Measurements from ENCODE around the gene LIMK1. TPM values are rescaled to one million over a fixed set of nuclear protein-coding genes. Genes with fewer than 3 reads are reported as not detected.

The LIMK1 gene
- total and polyA plus RNA-seq, 2 experiments from 2014 or later: 13.0 to 96.5 TPM

DNA sequence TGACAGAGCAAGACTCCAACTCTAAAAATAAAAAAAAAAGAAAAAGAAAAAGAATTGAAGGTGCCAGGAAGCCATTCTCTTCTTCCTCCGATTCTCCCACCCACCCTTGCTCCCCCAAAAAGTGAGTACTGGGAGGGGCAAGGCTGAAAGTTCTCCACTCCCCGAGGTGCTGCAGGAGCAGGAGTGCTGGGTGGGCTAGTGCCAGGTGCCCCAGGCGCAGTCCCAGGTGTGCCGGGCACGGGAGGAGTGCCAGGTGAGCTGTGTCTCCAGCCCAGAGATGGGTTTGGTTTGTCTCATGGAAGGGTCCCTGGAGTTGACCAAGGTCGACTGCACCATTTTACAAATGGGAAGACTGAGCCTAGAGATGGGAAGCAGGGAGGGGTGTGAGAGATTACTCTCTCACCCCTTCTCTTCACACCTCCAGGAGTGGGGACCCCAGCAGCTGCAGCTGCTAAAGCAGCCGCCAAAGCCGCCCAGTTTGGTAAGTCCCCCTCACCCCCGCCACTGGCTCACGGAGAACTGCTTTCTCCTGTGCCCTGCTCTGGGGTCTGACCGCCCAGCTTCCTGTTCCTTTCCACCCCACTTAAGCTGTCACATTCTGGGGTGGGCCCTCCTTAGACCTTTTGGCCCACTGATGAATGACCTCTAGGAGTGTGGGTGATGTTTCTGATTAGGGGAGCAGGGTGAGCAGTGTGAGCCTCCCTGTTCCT is 26.2 kb upstream of the LIMK1 start (continued):
- TF ChIP-seq ZNF462 (CRISPR knock-in tag; IDR thresholded peaks at IDR 0.05) (no peak), ZNF331 (CRISPR knock-in tag; IDR thresholded peaks at IDR 0.05; ENCODE audit: low read depth) (no peak)

DNA sequence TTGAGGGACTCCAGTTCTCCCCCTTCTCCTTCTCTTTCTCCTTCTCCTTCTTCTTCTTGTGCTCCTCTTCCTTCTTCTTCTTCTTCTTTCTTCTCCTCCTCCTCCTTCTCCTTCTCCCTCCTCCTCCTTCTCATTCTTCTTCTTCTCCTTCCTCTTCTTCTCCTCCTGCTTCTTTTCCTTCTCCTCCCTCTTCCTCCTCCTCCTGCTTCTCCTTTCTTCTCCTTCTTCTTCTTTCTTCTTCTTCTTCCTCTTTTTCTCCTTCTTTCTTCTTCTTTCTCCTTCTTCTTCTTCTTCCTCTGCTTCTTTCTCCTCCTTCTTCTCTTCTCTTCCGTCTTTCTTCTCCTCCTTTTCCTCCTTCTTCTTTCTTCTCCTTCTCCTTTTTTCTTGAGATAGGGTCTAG is 25.6 kb upstream of the LIMK1 start:
- Histone ChIP-seq H3K36me3 (ENCODE audit: insufficient read depth) (no peaks in the 10 kb centered on the region), H3K27ac (ENCODE audit: low read depth) (no peak overlapping the region), H3K4me1 (ENCODE audit: insufficient read depth) (no peaks in the 10 kb centered on the region), H2AFZ (no peak overlapping the region), H4K20me1 (replicated peaks; ENCODE audit: insufficient read depth) (no peaks in the 10 kb centered on the region), H3K4me3 (no peak overlapping the region), H3K79me2 (replicated peaks; ENCODE audit: insufficient read depth) (no peaks in the 10 kb centered on the region), H3K4me2 (no peak overlapping the region), H3K27me3 (ENCODE audit: insufficient read depth) (no peaks in the 10 kb centered on the region), H3K9me2 (ENCODE audit: insufficient read depth) (no peaks in the 10 kb centered on the region), H3F3A (replicated peaks; ENCODE audit: low read depth) (no peaks in the 10 kb centered on the region)
- DNase-seq (ENCODE audit: low spot score) (no peak), ATAC-seq (no peak)
- Mint-ChIP-seq H3K9me3 (no peaks in the 10 kb centered on the region), H3K4me1 (no peaks in the 10 kb centered on the region), H3K27me3 (ENCODE audit: insufficient read depth, low read depth, poor library complexity) (peaks cover 12% of the 10 kb centered on the region), H3K27ac (no peak overlapping the region), H3K36me3 (ENCODE audit: low read depth) (no peaks in the 10 kb centered on the region), H3K4me3 (no peak overlapping the region)
- no peak for TF ChIP-seq CTCF (conservative IDR thresholded peaks at IDR 0.05; ENCODE audit: low read depth in 2 of 2)
